Epithelial cell of prostate (primary cell): ENCODE measurements around the gene HSD17B7.
"Not testable (repeated sequence)": the region's sequence is repeated elsewhere in the genome, so short reads cannot be mapped to it uniquely, and the experiment has no call there.

Experiments
- DNase-seq: peaks from one replicate; pipeline ENCODE4 v3.0.0-alpha.2; 2011; ENCODE audit warnings: low read depth, low spot score
- H3K27ac ChIP-seq: fragments of 450-650 bp; 2 replicates; pipeline ENCODE4 v1.5.1; 2017; ENCODE audit warnings: mild to moderate bottlenecking

Gene HSD17B7

GRCh38 chr1:162790303-162790984 lies at the start of gene HSD17B7:
Gene HSD17B7 (plus strand): TSS chr1:162790702. CDS start chr1:162790801, 99 bp downstream.
- DNase-seq, result not testable (repeated sequence)
- H3K27ac ChIP-seq, result peak within 1 kb of the TSS; percentile 37

- no peak for DNase-seq
- H3K27ac ChIP-seq, result no peak overlapping the region
These were observed 49.7 kb upstream of the HSD17B7 start for GRCh38 chr1:162740755-162741154.

- H3K27ac ChIP-seq, result no peak overlapping the region
- no peak for DNase-seq
These were observed 48.9 kb upstream of the HSD17B7 start for GRCh38 chr1:162741574-162741973.

DNA sequence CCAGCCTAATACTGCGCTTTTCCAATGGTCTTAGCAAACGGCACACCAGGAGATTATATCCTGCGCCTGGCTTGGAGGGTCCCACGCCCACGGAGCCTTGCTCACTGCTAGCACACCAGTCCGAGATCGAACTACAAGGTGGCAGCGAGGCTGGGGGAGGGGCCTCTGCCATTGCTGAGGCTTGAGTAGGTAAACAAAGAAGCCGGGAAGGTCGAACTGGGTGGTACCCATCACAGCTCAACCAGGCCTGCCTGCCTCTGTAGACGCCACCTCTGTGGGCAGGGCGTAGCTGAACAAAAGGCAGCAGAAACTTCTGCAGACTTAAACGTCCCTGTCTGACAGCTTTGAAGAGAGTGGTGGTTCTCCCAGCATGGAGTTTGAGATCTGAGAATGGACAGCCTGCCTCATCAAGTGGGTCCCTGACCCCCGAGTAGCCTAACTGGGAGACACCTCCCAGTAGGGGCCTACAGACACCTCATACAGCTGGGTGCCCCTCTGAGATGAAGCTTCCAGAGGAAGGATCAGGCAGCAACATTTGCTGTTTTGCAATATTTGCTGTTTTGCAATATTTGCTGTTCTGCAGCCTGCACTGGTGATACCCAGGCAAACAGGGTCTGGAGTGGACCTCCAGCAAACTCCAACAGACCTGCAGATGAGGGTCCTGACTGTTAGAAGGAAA lies 44.1 kb upstream of the HSD17B7 start:
- DNase-seq, H3K27ac ChIP-seq: not testable (repeated sequence)

DNA sequence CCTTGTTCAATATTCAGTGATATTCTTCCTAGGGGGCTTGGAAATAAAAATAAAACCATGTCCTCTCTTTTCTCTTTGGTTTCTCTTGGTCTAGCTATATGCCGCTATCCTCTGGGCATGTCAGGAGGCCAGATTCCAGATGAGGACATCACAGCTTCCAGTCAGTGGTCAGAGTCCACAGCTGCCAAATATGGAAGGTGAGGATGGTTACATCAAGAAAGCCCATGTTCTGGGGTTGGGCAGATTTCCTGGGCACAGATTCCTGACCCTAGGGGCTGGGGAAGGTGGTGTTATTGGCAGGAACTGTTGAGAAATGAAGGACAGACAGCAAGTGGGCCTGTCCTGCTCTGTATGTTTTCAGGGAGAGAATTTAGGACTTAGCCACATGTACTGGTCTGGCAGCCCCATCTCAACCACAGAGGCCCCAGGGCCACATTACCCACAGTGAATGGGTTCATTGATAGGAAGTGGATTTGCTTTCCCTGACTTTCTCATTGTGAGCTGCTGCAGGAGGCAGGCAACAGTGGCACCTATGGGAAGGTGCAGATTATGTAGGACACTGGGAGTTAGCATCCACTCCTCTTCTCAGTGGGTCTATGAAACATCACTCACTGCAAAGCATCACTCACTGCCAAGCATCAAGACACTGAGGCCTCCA lies 37.4 kb upstream of the HSD17B7 start:
- no peak overlapping the region for H3K27ac ChIP-seq
- DNase-seq, result no peak

DNA sequence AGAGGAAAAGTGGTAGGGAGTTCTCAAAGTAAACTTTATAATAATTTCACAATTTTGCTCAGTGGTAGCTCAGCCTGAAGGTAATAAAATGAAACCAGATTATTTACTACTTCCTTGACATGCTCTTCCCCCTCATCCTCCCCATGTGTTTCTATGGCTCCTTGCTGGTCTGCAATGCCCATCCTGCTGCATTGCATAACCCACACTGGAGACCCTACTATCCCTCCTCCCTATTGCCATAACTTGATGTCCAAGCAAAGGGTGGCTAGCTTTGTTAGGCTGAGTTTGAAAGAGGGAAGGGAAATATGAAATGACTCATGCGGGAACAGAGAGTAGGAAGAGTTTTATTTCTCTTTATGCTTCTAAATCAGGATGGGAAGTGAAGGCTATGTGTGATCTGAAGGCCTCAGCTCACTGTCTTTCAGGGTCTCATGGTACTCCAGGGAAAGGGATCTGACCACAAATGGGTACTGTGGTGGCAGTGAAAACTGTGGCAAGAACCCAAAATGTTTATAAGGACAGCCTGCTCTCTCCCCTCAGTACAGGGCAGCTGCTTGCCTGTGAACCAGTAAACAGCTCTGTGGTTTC lies 36.4 kb upstream of the HSD17B7 start:
- no peak overlapping the region for H3K27ac ChIP-seq
- DNase-seq, result no peak

GRCh38 chr1:162755306-162755705 lies 35.2 kb upstream of the HSD17B7 start:
- no peak overlapping the region for H3K27ac ChIP-seq
- DNase-seq, result no peak

DNA sequence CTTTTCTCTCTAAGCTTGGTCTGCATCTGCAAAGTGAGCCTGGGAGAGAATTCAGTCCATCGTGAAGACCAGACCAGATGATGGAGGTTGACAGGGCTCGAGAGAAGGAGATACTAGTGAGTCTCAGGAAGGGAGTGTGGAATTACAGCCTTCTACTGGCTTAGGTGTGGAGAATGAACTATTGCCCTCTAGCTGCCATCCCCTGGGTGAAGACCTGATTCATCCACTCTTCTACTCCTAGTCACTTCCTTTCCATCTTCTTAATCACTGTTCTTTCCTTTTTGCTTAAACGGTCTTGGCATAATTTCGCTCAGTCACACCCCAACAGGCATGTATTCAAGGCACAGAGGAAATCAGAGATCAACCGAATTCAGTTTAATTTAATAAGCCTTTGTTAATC lies 34.0 kb upstream of the HSD17B7 start:
- peak; percentile 14 for DNase-seq

DNA sequence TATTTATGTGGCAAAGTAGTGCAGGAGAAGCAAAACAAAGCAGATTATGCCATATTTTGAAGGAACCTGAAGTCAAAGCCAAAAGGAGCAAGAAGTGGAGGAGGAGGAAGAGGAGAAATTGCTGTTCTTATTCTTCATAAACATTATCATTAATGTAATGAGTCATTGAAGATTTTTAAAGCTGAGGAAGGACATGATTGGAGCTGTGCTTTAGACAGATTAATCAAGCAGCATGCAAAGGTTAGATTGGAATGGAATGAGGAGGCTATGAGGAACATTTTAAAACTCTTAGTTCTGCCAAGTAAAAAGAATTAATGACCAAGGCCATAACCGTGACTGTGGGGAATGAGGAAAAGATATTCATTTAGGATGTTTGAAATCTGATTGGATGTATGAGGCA lies 33.0 kb upstream of the HSD17B7 start:
- peak overlapping the region; percentile 48 for H3K27ac ChIP-seq
- no peak for DNase-seq

More for the DNA sequence above, 34.0 kb upstream of the HSD17B7 start:
- H3K27ac ChIP-seq, result peak overlapping the region; percentile 48

GRCh38 chr1:162765788-162766187 lies 24.7 kb upstream of the HSD17B7 start:
- no peak overlapping the region for H3K27ac ChIP-seq
- no peak for DNase-seq

- H3K27ac ChIP-seq, result no peak overlapping the region
- DNase-seq, result no peak
These were observed 17.8 kb upstream of the HSD17B7 start for GRCh38 chr1:162772571-162773154.

GRCh38 chr1:162774007-162774406 lies 16.5 kb upstream of the HSD17B7 start:
- DNase-seq, result no peak
- no peak overlapping the region for H3K27ac ChIP-seq

GRCh38 chr1:162779043-162779442 lies 11.5 kb upstream of the HSD17B7 start:
- no peak overlapping the region for H3K27ac ChIP-seq
- no peak for DNase-seq

DNA sequence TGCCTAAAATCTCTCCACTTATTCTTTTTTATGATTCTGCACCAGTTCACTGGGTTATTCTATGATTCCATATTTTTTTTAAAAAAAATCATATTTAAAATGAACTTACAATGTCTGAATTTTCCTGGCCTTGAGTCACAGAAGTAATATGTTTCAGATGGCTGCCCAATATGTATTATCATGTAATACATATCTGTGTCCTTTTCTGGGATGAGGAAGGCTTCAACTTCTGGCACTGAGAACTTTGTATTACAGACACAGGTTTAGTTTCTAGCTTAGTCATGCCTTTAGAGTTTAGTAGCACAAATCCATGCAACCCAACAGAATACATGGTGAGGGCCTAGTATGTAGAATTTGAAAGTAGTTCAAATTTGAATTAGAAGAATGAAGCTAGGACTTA lies 7.8 kb upstream of the HSD17B7 start:
- H3K27ac ChIP-seq, result no peak overlapping the region
- DNase-seq, result no peak

DNA sequence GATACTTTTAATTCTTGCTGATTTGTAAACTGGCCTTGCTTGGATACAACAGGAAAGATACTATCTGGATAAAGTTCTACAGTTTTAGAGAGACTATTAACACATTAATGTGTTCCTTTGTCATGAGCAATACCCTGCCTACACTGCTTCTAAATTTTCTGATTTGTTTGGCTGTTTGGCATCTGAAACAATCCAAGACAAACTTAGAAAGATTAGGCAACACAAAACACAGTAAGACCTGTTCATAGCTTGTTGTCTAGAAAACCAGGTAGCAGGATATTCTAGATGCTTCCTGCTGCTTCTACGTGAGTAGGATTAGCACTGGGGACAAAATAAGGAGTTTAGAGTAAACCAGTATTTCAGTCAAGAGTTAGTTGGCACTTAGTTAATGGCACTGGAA lies 5.6 kb upstream of the HSD17B7 start:
- H3K27ac ChIP-seq, DNase-seq: not testable (repeated sequence)

- H3K27ac ChIP-seq, DNase-seq: not testable (repeated sequence)
These were observed 1.7 kb upstream of the HSD17B7 start for GRCh38 chr1:162788783-162789182.

GRCh38 chr1:162790985-162791357 lies 469 bp downstream of the HSD17B7 start:
- not testable (repeated sequence) for DNase-seq
- H3K27ac ChIP-seq, result peak overlapping the region; percentile 37

DNA sequence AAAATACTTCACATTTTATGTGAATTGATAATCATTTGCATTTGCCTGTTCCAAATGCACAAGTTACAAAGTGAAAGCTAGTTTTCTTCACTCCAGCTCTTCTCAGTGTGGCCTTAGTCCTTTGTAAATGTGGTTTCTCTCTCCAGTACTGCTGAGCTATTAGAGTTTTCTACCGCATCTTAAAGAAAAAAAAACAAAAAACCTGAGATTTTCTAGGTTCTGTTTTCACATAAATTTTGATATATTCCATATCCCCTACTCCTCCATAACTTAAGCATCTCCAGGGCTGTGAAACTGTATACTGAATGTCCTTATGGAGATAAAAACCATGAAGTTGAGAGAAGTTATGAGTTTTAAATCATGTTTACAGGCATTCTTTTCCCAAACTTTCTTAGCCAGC lies 3.8 kb downstream of the HSD17B7 start:
- DNase-seq, H3K27ac ChIP-seq: not testable (repeated sequence)

GRCh38 chr1:162796617-162797279 lies 6.2 kb downstream of the HSD17B7 start:
- DNase-seq, result not testable (repeated sequence)

More at GRCh38 chr1:162796617-162797279, 6.2 kb downstream of the HSD17B7 start:
- H3K27ac ChIP-seq, result not testable (repeated sequence)
